AG09319 (cell line): ENCODE data around the gene TTBK2.

Experiments
- DNase-seq: peaks from one replicate; pipeline ENCODE4 v3.0.0-alpha.2; 2010; ENCODE audit warnings: low read depth; ENCODE audit errors: extremely low read depth
- CTCF ChIP-seq: IDR thresholded peaks from 2 replicates; pipeline ENCODE4 v1.5.1; 2011; ENCODE audit warnings: low read depth, mild to moderate bottlenecking, inconsistent platforms, low read length, moderate library complexity

TTBK2 gene

DNA sequence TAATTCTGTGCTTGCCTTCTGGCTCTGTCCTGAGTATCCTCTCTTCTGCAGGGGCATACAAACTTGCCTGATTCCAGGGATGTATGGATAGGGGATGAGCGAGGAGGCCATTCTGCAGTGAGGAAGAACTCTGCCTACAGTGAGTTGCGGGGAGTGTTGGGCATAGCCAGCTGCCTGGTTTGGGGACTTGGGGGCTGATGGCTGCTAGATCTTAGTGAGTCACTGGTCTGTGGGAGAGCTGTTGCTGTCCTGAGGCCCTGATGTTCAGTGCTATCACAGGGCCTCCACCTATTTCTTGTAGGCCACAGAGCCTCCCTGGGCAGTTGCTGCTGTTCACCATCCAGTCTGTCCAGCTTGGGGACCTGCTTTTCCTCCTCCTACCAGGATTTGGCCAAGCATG, 204.0 kb downstream of the TTBK2 start:
- TF ChIP-seq CTCF = no peak
- no peak for DNase-seq

- TF ChIP-seq CTCF = no peak
- no peak for DNase-seq
Measured at GRCh38 chr15:42716125-42716524, 204.5 kb downstream of the TTBK2 start.

DNA sequence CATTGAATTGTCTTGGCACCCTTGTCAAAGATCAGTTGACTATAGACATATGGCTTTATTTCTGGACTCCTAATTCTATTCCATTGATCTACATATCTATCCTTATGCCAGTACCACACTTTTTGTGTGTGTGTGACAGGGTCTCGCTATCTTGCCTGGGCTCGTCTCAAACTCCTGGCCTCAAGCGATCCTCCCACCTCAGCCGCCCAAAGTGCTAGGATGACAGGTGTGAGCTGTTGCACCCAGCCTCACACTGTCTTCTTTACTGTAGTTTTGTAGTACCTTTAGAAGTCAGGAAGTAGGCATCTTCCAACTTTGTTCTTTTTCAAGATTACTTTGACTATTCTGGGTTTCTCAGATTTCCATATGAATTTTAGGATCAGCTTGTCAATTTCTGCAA, 208.0 kb downstream of the TTBK2 start:
- no peak for TF ChIP-seq CTCF
- DNase-seq = no peak

- TF ChIP-seq CTCF = no peak
Measured at GRCh38 chr15:42711746-42712145, 208.8 kb downstream of the TTBK2 start.

DNA sequence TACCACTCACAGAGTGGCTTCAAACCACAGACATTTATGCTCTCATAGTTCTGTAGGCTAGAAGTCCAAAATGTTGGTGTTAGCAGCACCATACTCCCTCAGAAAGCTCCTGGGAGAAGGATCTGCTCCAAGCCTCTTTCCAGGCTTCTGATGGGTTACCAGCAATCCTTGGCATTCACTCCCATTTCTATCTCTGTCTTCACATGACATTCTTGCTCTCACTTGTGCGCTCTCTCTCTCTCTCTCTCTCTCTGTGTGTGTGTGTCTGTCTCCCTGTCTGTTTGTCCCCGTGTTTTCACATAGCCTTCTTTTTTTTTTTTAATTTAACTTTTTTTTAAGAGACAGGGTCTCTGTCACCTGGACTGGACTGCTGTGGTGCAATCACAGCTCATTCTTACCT, 209.9 kb downstream of the TTBK2 start:
- DNase-seq = no peak
- TF ChIP-seq CTCF = no peak

More at GRCh38 chr15:42711746-42712145, 208.8 kb downstream of the TTBK2 start:
- DNase-seq = no peak

DNA sequence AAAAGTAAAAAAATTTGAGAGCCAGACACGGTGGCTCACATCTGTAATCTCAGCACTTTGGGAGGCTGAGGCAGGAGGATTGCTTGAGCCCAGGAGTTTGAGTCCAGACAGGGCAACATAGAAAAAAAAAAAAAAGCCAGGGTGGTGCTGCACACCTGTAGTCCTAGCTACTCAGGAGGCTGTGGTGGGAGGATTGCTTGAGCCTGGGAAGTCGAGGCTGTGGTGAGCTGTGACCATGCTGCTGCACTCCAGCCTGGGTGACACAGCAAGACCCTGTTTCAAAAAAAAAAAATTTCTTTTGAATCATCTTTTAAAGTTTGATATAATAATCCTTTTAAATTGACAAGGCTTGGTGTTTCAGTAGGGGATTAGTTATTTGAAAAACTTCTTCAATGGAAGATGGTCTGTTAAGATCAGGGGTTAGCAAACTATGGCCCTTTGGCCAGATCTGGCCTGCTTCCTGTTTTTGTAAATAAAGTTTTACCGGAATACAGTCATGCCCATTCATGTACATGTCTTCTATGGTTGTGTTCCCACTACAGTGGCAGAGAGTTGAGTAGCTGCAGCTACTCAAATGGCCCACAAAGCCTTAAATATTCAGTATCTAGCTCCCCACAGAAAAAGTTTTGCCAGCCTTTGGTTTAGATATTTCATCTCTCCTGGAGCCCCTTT, 212.6 kb downstream of the TTBK2 start:
- no peak for TF ChIP-seq CTCF
- DNase-seq = no peak

DNA sequence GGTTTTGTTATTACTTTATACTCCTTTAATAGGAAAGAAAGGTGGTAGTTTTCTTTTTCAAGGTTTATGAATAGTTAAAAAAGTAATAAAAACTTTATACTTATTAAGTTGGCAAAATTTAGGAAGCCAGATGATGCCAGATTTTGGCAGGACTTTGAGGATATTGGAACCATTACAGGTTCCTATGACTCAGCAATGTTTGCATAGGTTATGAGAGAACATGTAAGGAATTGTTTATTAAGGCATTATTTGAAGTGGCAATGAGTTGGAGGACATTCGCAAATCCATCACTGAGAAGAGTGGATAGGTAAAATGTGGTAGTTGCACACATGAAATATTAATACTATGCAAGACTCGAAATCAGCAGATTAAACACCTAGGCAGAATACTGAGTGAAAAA, 213.5 kb downstream of the TTBK2 start:
- TF ChIP-seq CTCF = no peak
- DNase-seq = no peak
